Mucosa of descending colon (tissue), 3 donors: ENCODE measurements around the gene ARHGAP10. TPM values are rescaled to one million over a fixed set of nuclear protein-coding genes. Genes with fewer than 3 reads are reported as not detected.
"Not testable (repeated sequence)": the region's sequence is repeated elsewhere in the genome, so short reads cannot be mapped to it uniquely, and the experiment has no call there.

Experiments used
- ATAC-seq: fragments of 200-7000 bp; cut with Tn5 transposase; one replicate; pipeline ENCODE4 v1.9.1; 2020; ENCODE audit warnings: mild to moderate bottlenecking, moderate library complexity
- DNase-seq, 3 donors: peaks; one replicate each; pipeline ENCODE4 v3.0.0-alpha.2; 2020
- H3K36me3 ChIP-seq: fragments of 200-600 bp; one replicate; pipeline ENCODE4 v1.8.0; 2021; ENCODE audit warnings: low read depth, mild to moderate bottlenecking
- H3K4me1 ChIP-seq: fragments of 200-600 bp; one replicate; pipeline ENCODE4 v1.8.0; 2021; ENCODE audit warnings: low read depth, mild to moderate bottlenecking
- H3K4me3 ChIP-seq: fragments of 200-600 bp; one replicate; pipeline ENCODE4 v1.8.0; 2021; ENCODE audit warnings: mild to moderate bottlenecking
- H3K9me3 ChIP-seq: fragments of 200-600 bp; one replicate; pipeline ENCODE4 v1.8.0; 2021; ENCODE audit warnings: mild to moderate bottlenecking
- intact Hi-C, 2 donors: fragments of 100-400 bp; cut with DNase I in 1 of 2; cut with micrococcal nuclease in 1 of 2; formaldehyde crosslinking; loops; one replicate each; pipeline versions ENCODE4 v1.11.0 to v1.11.1; 2022; cut with DNase I, micrococcal nuclease
- total RNA-seq, 3 donors: library from RNA; stranded (reverse); fragmentation: NEBNext Ultra II Directional in 2 of 3; extraction: Animal tissue kit (Norgen Biotek cat#: 25700) in 2 of 3; gene quantifications; one replicate each; pipeline versions ENCODE4 v1.2.1 to v1.2.4, GENCODE V29; 2021 to 2023
- TF ChIP-seq, protein P1 (sequence below): fragments of 200-600 bp; IDR thresholded peaks from one replicate; pipeline ENCODE4 v1.8.0; 2022; ENCODE audit warnings: antibody characterized with exemption, mild to moderate bottlenecking
- donor health status: DM: no; HTN: no; CAD: no; lungs with moderate emphysema.
- donor health status: DM: no; HTN: no; CAD: no.
- donor health status: DM: no; HTN: yes; CAD: no.

The ARHGAP10 gene
- total RNA-seq, 3 donors from 2014 or later, result 3.0 to 66.6 (median 8.1) TPM

GRCh38 chr4:148079961-148080360, 348.1 kb downstream of the ARHGAP10 start:
- DNase-seq (no peak), ATAC-seq (no peak)
- intact Hi-C loops, result no loop called here
- Histone ChIP-seq H3K9me3 (no peaks in the 10 kb centered on the region), H3K36me3 (no peaks in the 10 kb centered on the region), H3K4me1 (no peaks in the 10 kb centered on the region), H3K4me3 (no peak overlapping the region)
- TF ChIP-seq, protein P1, sequence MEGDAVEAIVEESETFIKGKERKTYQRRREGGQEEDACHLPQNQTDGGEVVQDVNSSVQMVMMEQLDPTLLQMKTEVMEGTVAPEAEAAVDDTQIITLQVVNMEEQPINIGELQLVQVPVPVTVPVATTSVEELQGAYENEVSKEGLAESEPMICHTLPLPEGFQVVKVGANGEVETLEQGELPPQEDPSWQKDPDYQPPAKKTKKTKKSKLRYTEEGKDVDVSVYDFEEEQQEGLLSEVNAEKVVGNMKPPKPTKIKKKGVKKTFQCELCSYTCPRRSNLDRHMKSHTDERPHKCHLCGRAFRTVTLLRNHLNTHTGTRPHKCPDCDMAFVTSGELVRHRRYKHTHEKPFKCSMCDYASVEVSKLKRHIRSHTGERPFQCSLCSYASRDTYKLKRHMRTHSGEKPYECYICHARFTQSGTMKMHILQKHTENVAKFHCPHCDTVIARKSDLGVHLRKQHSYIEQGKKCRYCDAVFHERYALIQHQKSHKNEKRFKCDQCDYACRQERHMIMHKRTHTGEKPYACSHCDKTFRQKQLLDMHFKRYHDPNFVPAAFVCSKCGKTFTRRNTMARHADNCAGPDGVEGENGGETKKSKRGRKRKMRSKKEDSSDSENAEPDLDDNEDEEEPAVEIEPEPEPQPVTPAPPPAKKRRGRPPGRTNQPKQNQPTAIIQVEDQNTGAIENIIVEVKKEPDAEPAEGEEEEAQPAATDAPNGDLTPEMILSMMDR, result no peak

GRCh38 chr4:148081267-148081666, 349.4 kb downstream of the ARHGAP10 start:
- H3K4me3 ChIP-seq, result no peak overlapping the region
- ATAC-seq (no peak), DNase-seq (no peak)
- H3K36me3 ChIP-seq, result no peaks in the 10 kb centered on the region
- H3K9me3 ChIP-seq, result no peaks in the 10 kb centered on the region
- no peaks in the 10 kb centered on the region for H3K4me1 ChIP-seq
- intact Hi-C loops, result no loop called here
- TF ChIP-seq, protein P1, result no peak

DNA sequence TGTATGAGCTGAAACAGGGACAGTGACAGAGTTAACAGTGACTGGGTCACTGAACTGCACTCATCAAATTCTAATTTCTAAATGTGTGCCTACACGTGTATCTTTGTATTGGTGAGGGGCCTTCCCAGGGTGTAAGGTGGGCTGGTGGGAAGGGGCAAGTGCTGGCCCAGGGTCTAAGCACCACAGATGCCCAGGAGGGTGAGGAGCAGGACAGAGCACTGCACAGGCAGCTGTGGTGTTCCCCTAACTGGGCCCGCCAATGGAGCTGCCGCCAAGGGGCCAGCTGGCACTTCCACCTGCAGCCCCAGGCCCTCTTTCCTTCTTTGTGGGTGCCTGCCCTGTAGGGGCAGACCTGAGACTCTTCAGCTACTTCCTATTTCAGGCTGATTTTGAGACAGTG, 349.9 kb downstream of the ARHGAP10 start:
- intact Hi-C loops, result no loop called here

GRCh38 chr4:148083073-148083472, 351.2 kb downstream of the ARHGAP10 start:
- H3K4me1 ChIP-seq, H3K9me3 ChIP-seq, DNase-seq, ATAC-seq, H3K4me3 ChIP-seq, H3K36me3 ChIP-seq, intact Hi-C loops: not testable (repeated sequence)

More for the DNA sequence above, 349.9 kb downstream of the ARHGAP10 start:
- TF ChIP-seq, protein P1, result no peak
- DNase-seq, result no peak
- ATAC-seq, result no peak
- H3K4me3 ChIP-seq, result no peak overlapping the region
- no peaks in the 10 kb centered on the region for H3K4me1 ChIP-seq
- no peaks in the 10 kb centered on the region for H3K36me3 ChIP-seq
- no peaks in the 10 kb centered on the region for H3K9me3 ChIP-seq

DNA sequence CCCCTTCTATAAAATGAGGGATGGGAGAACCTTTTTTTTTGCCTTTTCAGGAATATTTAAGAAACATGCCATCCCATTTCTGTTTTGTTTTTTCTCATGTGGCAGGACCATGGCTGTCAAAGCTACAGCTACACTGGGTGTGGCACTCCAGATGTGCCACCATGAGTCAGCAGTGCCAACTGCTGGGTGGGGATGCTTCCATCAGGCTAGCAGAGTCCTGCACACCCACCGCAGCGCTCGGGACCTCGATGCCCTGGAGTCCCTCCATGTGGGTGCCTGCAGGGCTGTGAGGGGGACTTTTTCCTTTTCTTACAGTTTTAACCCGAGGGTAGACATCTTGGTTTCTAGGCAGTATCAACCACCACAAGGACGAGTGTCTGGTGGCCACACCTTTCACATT, 357.7 kb downstream of the ARHGAP10 start:
- Histone ChIP-seq H3K4me1 (no peaks in the 10 kb centered on the region), H3K4me3 (no peak overlapping the region), H3K36me3 (no peaks in the 10 kb centered on the region), H3K9me3 (no peaks in the 10 kb centered on the region)
- DNase-seq (no peak), ATAC-seq (peak; percentile 58)
- intact Hi-C loops, result no loop called here
- TF ChIP-seq, protein P1, result no peak

DNA sequence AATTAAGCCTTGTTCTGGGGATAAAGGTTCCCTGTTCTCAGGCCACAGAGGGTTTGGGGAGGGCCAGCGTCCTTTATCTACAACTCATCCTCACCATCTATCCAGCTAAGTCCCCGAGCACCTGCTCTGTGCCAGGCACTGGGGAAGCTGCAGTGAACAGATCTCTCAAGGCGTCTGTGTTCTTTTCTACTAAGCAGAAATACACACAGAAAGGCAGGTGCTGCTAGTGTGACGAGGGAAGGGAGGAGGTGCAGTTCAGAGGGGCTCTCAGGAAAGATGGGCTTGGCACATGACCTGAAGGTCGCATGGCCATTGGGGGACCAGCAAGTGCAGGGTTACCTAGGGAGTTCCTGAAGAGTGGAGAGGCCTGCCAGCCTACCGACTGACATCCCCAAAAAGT, 358.1 kb downstream of the ARHGAP10 start:
- intact Hi-C loops, result no loop called here
- Histone ChIP-seq H3K4me1 (no peaks in the 10 kb centered on the region), H3K4me3 (no peak overlapping the region), H3K9me3 (no peaks in the 10 kb centered on the region), H3K36me3 (no peaks in the 10 kb centered on the region)
- TF ChIP-seq, protein P1, result no peak
- DNase-seq, result no peak
- no peak for ATAC-seq
